Measurements from ENCODE around the gene NKAIN2.

- no peak for TF ChIP-seq POLR2A (IDR thresholded peaks at IDR 0.05)
- no peak for TF ChIP-seq CTCF (IDR thresholded peaks at IDR 0.05)
Observed at GRCh38 chr6:124226396-124226795, 422.7 kb downstream of the NKAIN2 start.
